Measurements from ENCODE around the gene IPMK. TPM values are rescaled to one million over a fixed set of nuclear protein-coding genes. Genes with fewer than 3 reads are reported as not detected.

IPMK gene
- total RNA-seq, 4 donors from 2014 or later, result 0.26 to 10.8 (median 3.8) TPM

- Histone ChIP-seq H3K36me3 (no peaks in the 10 kb centered on the region), H3K27ac (no peak overlapping the region), H3K4me1 (no peaks in the 10 kb centered on the region), H3K4me3 (no peak overlapping the region), H3K27me3 (no peaks in the 10 kb centered on the region), H3K9me3 (no peaks in the 10 kb centered on the region)
- intact Hi-C loops (cut with DNase I; ENCODE audit: low total_unique reads), result no loop called here
- TF ChIP-seq POLR2A (IDR thresholded peaks at IDR 0.05), result no peak
- no peak for TF ChIP-seq CTCF (IDR thresholded peaks at IDR 0.05)
- DNase-seq, result no peak
Observed at GRCh38 chr10:58278274-58278961, 10.7 kb upstream of the IPMK start.

GRCh38 chr10:58275908-58276307, 8.2 kb upstream of the IPMK start:
- Histone ChIP-seq H3K4me3 (no peak overlapping the region), H3K27ac (no peak overlapping the region), H3K4me1 (no peaks in the 10 kb centered on the region), H3K27me3 (no peaks in the 10 kb centered on the region), H3K9me3 (no peaks in the 10 kb centered on the region), H3K36me3 (no peaks in the 10 kb centered on the region)
- no peak for DNase-seq
- intact Hi-C loops (cut with DNase I; ENCODE audit: low total_unique reads), result no loop called here
- TF ChIP-seq CTCF (IDR thresholded peaks at IDR 0.05), result no peak
- TF ChIP-seq POLR2A (IDR thresholded peaks at IDR 0.05), result no peak

- no peak for DNase-seq
- Histone ChIP-seq H3K36me3 (no peaks in the 10 kb centered on the region), H3K27ac (no peak overlapping the region), H3K27me3 (no peaks in the 10 kb centered on the region), H3K4me1 (peaks cover 0 to 1% of the 10 kb centered on the region in 2 donors), H3K4me3 (no peak overlapping the region), H3K9me3 (no peaks in the 10 kb centered on the region)
- TF ChIP-seq CTCF (IDR thresholded peaks at IDR 0.05), result no peak
- TF ChIP-seq POLR2A (IDR thresholded peaks at IDR 0.05), result no peak
- intact Hi-C loops (cut with DNase I; ENCODE audit: low total_unique reads), result no loop called here
Observed at GRCh38 chr10:58275261-58275660, 7.6 kb upstream of the IPMK start.

DNA sequence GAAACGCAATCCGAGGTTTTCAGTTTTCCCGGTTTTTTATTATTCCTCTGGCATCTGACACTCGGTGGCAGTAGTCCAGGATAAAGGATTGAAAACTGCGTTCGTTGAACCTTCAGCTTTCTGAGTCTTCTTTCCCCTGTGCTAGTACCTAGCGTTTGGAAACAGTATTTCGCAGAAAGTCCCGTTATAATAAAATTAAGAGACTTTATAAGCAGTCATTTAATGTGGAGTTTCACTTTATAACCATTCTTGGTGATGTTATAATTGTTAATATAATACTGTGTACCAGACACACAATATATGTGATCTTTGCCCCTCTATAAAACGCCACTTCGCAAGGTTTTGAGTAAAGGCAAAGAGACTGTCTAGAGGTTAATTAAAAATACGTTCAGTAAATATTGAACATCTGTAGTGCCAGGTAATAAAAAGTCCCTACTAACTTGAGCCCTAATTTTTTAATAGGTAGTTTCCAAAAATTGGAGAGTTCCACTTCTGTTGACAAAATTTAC, 2.1 kb upstream of the IPMK start:
- DNase-seq, result peak in 1 of 2 donors; percentile 24
- H3K27me3 ChIP-seq, result no peaks in the 10 kb centered on the region
- H3K27ac ChIP-seq, result peak overlapping the region; percentile 89 to 96
- H3K4me3 ChIP-seq, result peak overlapping the region; percentile 73 to 90
- no peaks in the 10 kb centered on the region for H3K9me3 ChIP-seq
- H3K4me1 ChIP-seq, result peaks cover 0 to 6% of the 10 kb centered on the region in 2 donors
- H3K36me3 ChIP-seq, result no peaks in the 10 kb centered on the region
- TF ChIP-seq POLR2A (IDR thresholded peaks at IDR 0.05) (no peak), CTCF (IDR thresholded peaks at IDR 0.05) (no peak)
- intact Hi-C loops (cut with DNase I; ENCODE audit: low total_unique reads), result no loop called here

- DNase-seq, result peak; percentile 94 to 98
- Histone ChIP-seq H3K27ac (peak within 1 kb of the TSS; percentile 89 to 96), H3K4me1 (peaks cover 0 to 6% of the 10 kb centered on the region in 2 donors), H3K9me3 (no peaks in the 10 kb centered on the region), H3K27me3 (no peaks in the 10 kb centered on the region), H3K36me3 (no peaks in the 10 kb centered on the region), H3K4me3 (peak within 1 kb of the TSS; percentile 73 to 90)
- TF ChIP-seq CTCF (IDR thresholded peaks at IDR 0.05) (peak in 1 of 4 experiments; percentile 13), POLR2A (IDR thresholded peaks at IDR 0.05) (peak; percentile 63 to 83)
- intact Hi-C loops (cut with DNase I; ENCODE audit: low total_unique reads), result no loop called here
Observed at GRCh38 chr10:58268946-58269781, 1.5 kb upstream of the IPMK start, which contains the start of gene CISD1. Gene CISD1 (plus strand): TSS chr10:58269162. CDS start chr10:58269274, 112 bp downstream.

All from uterus (tissue), 4 donors.